ENCODE results near the gene GALNT12.

Gene GALNT12

DNA sequence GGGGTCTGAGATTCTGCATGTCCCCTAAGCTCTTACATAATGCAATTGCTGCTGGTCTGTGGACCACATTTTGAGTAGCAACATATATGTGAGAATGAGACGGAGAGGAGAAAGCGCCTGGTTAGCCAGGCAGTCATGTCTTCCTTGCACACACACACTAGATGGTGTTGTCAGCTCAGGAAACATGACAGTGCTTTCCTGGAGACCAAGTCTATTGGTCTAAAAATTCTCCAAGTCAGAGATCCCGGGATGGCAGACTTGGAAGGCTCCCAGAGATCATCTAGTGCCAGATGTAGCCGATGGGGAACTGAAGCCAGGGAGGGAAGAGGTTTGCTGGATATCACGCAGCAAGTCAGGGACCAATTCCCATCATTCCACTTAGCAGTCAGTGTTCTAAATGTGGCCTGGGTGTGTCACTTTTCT lies 53.4 kb downstream of the GALNT12 start:
- DNase-seq (ENCODE audit: low read depth, low spot score): peak; percentile 82

DNA sequence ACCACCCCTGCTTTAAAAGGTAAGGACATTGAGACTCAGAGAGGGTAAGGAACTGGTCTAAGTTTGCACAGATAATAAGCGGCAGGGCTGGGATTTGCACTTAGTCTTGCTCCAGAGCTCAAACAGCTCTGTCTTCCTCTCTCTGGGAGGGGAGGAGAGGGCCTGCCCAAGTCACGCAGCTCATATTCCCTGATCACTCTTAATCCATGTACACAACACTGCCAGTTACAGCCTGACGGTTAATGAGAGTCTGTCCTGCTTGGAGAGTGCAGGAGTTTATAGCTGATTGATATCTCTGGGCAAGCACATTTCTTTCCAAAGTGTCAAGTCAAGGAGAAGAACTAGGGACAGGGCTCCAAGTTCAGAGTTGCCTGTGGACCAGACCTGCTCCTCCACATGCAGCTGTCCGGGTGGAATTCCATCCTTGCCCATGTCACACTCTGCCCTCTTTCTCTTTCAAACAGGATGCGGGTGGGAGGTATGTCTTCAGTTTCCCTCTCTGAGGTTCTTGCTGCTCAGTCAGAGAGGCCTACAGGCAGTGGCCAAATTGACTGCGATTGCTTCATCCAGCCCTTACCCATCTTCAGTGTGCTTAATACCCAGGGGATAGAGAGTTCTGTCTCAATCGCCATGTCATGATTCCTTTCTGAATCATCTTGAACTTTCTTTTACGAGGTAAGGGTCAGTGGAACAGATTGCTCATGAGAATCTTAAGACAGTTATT lies 54.5 kb downstream of the GALNT12 start:
- no peak for DNase-seq (ENCODE audit: low read depth, low spot score)

GRCh38 chr9:98862936-98863335 lies 55.5 kb downstream of the GALNT12 start:
- DNase-seq (ENCODE audit: low read depth, low spot score): no peak

DNA sequence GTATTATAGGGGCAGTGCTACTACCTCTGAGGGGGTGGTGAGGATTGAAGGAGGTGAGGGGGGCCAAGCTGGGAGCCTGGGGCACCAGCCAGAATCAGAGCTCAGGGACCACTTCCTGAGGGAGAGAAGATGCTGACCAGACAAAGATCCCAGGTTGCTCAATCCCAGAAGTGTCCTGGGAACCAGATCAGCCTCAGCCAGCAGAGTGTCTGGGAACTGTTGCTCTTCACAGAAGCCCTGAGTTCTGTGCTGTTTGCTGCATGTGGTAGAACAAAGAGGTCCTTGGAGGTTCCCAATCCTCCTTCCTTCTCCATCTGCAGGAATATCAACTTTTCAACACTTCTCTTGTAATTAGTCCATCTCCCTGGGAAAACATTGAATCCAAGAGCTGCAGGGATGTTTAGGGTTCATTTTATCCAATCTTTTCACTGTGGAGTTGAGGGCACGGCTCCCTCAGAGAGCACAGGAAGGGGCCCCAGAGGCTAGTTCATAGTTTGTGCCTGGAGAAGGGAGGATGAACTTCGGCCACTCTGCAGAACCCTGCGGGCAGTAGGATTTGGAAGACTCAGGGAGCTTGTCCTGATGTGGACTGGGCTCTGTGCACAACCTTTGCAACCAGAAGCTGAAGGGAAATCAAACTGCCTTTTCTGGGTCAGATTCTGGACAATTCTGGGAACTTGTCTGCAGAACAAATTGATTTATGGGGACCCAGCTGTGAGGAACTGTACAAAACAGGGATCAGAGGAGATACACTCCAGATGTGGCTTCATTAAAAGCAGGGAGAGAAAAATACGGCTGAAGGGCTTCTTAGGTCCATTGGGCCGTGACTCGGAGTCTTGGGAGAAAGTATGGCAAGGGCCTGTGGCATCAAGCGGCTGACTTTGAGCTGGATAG lies 57.1 kb downstream of the GALNT12 start:
- DNase-seq (ENCODE audit: low read depth, low spot score): no peak

DNA sequence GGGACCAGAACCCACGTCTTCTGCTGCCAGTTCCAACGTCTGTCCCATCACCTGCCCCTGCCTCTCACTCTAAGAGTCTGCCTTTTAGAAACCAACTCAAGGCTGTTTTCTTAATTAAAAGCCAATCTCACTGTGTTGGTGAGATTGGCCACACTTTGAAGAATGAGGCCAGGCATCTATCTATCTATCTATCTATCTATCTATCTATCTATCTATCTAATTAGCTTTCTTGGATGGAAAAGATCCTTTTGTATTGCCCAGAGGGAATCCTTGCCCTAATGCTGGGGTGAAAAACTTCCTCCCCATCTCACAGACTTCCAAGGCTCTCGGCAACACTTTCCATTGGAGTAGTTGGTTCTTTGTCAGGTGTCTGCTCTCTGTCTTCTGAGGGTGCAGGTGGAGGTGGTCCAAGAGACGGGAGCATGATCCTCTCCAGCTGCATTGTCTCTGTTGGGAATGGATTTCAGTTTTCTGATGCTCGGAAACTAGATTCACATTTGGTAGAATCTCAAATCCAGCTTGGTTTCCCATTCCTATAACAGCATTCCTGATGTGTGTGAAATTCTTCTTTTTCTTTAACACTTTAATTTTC lies 57.9 kb downstream of the GALNT12 start:
- DNase-seq (ENCODE audit: low read depth, low spot score): no peak

GRCh38 chr9:98866435-98867102 lies 59.1 kb downstream of the GALNT12 start:
- no peak for DNase-seq (ENCODE audit: low read depth, low spot score)

DNA sequence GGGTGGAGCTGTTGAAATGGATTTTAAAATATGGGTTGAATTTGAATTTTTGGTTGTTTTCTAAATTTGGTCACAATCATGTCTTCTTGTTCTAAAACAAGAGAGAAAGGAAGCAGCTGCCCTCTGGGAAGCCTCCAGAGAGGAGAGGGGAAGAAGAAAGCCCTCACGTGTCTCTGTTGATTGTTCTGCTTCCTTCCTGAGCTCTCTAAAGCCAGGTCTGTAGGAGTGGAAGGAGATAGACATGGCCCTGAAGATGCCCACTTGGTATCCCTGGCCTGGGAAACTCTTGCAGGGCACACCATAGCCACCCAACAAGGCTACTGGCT lies 59.6 kb downstream of the GALNT12 start:
- DNase-seq (ENCODE audit: low read depth, low spot score): no peak

DNA sequence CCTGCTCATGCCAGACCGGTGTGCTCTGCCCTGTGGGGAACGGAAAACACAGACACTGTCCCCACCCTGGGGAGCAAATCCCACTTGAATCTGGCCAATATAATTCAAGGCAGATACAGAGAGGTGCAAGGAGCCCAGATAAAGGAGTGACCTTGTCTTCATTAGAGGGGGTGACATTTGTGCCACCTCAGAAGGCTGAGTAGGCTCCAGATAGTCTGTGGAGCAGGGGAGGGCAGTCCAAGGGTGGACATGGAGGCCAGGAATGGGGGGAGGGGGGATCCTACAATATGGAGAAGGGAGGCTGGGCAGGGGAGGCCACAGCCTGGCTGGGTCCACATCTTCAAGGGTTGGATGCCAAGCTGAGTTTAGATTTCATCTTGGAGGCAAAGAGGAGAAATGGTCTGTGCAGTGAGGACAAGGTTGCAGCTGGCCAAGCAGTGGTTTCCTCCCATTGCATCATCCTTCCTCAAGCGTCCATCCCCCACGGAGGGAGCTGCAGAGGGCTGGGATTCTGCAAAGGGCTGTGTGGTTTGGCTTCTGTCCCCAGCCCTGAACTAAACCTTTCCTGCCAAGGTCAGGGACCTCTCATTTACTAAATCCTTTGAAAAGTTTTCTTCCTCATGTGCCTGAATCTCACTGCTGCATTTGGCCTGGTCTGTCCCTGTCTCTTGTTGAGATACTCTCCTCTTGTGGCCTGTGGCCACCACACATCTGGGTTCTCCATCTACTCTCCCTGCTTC lies 60.1 kb downstream of the GALNT12 start:
- peak; percentile 77 for DNase-seq (ENCODE audit: low read depth, low spot score)

DNA sequence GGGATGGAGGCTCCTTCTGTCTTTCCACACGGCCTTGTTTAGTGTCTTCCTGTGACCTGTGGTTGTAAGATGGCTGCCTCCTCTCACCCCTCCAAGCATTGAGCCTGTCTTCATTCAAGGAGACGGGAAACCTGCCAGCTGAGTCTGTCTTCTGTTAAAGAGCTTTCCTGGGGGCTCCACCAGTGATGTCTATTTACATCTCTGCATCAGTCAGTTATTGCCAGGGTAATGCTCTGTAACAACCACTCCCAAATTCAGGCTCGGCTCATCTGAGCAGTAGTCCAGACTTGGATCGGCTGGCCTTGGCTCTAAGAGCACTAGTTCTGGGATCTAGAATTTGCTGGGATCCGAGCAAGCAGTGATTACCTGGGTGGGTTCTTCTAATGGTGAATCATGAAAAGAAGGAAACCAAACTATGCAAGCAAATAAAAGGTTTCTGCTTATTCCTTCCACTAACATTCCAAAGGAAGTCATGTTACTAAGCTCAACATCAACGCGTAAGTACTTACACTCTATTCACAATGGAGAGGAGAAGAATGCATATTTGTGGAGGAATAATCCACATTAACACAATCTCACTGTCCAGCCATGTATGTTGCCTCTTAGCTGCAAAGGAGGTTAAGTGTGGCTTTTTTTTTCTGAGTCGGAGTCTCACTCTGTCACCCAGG lies 61.7 kb downstream of the GALNT12 start:
- DNase-seq (ENCODE audit: low read depth, low spot score): peak; percentile 61

DNA sequence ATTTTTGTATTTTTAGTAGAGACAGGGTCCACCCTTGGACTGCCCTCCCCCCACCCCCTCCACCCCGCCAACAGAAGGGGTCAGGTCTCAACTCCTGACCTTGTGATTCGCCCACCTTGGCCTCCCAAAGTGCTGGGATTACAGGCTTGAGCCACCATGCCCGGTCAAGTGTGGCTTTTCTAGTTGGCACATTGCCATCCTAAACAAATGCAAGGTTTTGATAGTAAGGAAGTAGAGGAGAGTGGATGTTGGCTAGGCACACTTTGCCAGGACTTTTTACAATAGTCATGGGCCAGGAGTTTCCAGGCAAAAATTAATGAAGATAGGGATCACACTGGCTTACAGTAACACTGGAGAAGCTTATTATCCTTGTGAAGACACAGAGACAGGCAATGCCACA lies 62.4 kb downstream of the GALNT12 start:
- DNase-seq (ENCODE audit: low read depth, low spot score): no peak

GRCh38 chr9:98870782-98871557 lies 63.5 kb downstream of the GALNT12 start:
- DNase-seq (ENCODE audit: low read depth, low spot score): no peak

DNA sequence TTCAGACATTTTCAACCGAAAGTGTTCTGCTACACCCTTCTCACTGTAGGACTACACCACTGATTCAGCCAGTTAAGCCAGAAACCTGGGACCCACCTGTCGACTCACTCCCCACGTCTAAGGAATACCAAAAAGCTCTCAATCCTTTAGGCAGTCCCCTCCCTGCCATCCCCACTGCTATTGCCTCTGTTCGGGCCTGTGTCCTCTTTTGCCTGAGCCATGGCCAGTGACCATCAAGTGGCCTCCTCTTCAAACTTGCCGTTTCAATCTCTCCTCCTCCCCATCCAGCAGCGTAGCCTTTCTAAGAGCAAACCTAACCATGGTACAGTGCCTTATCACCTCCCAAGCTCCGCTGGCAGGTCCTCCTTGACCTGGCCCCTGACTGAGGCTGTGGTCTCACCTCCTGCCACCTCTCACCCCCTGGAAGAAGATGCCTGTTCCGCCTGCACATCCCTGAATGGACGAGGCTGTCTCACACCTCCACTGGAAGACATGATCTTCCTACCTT lies 64.1 kb downstream of the GALNT12 start:
- DNase-seq (ENCODE audit: low read depth, low spot score): no peak

GRCh38 chr9:98873526-98873925 lies 66.1 kb downstream of the GALNT12 start:
- no peak for DNase-seq (ENCODE audit: low read depth, low spot score)

- peak; percentile 82 for DNase-seq (ENCODE audit: low read depth, low spot score)
Observed at GRCh38 chr9:98873951-98874371, 66.5 kb downstream of the GALNT12 start.

DNA sequence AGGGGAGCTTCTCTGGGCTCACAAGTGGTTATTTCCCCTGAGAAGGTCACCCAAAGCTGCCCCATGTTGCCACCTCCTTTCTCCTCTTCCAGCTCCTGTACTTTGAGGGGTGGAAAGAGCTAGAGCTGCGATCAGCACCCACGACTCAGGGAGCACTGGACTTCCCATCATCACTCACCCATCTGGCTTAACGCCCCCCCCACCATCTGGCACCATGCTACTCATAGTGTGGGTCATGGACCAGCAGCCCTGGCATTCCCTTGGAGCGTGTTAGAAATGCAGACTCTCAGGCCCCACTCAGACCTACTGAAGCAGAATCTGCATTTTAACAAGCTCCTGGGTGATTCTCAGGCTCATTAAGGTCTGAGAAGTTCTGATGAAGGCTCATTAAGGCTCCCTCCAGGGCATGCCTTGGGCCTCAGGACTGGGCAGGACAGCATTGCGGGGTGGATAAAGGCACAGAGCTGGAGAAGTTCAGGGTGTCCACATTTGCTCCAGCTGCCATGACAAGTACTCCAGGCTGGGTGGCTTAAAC lies 67.3 kb downstream of the GALNT12 start:
- DNase-seq (ENCODE audit: low read depth, low spot score): no peak

- DNase-seq (ENCODE audit: low read depth, low spot score): no peak
Observed at GRCh38 chr9:98875536-98875935, 68.1 kb downstream of the GALNT12 start.

GRCh38 chr9:98877311-98877710 lies 69.8 kb downstream of the GALNT12 start:
- DNase-seq (ENCODE audit: low read depth, low spot score): no peak

- DNase-seq (ENCODE audit: low read depth, low spot score): no peak
Observed at GRCh38 chr9:98879094-98879962, 71.9 kb downstream of the GALNT12 start.

DNA sequence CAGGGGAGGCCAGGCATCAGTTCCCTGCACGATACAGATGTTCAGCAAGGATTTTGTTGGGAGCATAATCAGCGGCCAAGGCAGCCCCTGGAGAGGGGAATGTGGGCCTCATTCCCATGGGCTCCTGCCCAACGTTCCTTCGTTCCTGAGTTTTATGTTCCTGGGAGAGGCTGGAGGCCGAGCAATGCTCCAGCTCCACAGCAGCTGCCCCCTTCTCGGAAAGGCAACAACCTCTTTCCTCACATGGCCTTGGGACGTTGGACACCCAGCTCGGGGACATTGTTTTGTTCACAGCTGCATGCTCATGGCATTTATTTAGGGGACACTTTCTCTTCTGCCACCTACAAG lies 72.5 kb downstream of the GALNT12 start:
- no peak for DNase-seq (ENCODE audit: low read depth, low spot score)
